Activated CD4-positive, alpha-beta T cell treated with anti-CD3 and anti-CD28 coated beads for 48 hours (primary cell): ENCODE measurements around the gene STKLD1.
"Not testable (repeated sequence)": the region's sequence is repeated elsewhere in the genome, so short reads cannot be mapped to it uniquely, and the experiment has no call there.

Source experiments
- DNase-seq: peaks from one replicate; pipeline ENCODE4 v3.0.0-alpha.2; 2020

STKLD1 gene

DNA sequence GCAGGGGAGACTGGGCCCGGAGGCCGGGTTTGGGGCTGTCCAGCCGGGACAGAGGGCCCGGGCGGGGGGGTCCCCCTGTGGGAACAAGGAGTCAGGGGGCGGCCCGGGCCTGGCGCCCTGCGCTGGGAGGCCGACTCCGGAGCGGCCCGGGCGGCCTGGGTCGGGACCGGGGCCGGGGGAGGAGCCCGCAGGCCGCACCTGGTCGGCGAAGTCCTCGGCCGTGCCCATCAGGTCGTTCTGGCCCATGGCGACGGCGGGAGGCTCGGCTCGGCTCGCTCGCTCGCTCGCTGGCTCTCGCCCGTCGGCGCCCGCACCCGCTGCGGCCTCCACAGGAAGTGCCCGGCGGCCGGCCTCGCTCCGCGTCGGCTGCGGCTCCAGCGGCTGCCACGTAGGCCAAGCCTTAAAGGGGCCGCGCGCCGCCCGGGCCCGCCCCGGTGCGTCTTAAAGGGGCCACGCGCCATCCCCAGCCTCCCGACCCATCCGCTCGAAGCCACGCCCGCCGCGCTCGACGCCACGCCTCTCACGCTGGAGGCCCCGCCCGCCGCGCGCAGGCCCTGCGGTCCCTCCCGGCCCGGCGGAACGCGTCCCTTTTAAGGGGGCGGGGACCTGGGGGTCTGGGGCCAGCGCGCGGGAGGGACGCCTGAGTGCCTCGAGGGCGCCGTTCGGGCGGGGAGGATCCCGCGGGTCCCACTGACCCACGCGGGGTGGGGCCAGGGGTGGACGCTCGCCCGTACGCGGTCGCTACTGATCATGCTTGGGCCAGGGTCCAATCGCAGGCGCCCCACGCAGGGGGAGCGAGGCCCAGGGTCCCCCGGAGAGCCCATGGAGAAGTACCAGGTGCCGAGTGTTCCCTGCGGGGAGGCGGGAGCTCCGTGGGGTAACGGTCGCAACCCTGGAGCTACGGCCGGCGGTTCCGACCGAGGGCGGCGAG is at the start of gene STKLD1, which contains the start of gene SURF4:
Gene STKLD1, plus strand, starts transcription at position 643 of the 931 bp plus-strand sequence. Its CDS starts 108 bp downstream, at position 751.
Gene SURF4, minus strand, starts transcription at position 337 of the 931 bp plus-strand sequence. Its CDS starts 91 bp downstream, at position 246.
- DNase-seq = peak; percentile 97

DNA sequence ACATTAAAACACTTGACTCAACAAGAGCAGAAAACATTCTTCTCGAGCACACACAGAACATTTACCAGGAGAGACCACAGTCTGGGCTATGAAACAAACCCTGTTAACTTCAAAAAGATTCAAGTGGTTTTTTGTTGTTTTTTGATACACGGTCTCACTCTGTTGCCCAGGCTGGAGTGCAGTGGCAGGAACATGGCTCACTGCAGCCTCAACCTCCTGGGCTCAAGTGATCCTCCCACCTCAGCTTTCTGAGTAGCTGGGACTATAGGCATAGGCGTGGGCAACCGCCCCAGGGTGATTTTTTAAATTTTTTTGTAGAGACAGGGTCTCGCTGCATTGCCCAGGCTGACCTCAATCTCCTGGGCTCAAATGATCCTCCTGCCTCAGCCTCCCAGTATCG is 49.1 kb upstream of the STKLD1 start:
- DNase-seq = not testable (repeated sequence)

DNA sequence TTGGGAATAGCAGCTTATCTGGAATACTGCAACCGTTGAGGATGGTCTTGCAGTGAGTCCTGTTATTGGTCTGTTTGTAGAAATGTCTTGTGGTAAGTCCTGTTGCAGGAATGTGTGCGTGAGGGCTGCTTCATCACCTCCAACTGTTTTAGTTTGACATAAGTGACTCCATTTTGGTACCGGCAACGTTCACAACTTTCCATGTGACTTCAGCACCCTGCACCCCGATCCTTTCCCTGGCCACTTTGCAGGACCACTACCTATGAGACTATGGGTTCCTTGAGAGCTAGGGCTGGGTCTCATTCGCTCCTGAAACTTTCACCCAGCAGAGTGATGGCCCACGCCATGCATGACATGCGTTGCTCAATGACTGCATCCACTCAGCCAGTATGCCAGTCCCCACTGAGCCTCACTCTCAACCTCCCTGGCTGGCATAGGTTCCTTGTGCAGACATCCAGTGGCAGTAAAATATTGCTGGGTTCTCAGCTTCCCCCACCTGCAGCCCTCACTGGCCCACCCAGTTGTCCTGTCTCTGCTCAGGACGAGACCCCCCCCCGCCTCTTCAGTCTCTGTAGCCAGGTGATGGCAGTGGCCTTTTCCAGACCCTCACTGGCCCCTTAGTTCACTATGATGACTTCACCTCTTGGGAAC is 48.2 kb upstream of the STKLD1 start:
- DNase-seq = no peak

DNA sequence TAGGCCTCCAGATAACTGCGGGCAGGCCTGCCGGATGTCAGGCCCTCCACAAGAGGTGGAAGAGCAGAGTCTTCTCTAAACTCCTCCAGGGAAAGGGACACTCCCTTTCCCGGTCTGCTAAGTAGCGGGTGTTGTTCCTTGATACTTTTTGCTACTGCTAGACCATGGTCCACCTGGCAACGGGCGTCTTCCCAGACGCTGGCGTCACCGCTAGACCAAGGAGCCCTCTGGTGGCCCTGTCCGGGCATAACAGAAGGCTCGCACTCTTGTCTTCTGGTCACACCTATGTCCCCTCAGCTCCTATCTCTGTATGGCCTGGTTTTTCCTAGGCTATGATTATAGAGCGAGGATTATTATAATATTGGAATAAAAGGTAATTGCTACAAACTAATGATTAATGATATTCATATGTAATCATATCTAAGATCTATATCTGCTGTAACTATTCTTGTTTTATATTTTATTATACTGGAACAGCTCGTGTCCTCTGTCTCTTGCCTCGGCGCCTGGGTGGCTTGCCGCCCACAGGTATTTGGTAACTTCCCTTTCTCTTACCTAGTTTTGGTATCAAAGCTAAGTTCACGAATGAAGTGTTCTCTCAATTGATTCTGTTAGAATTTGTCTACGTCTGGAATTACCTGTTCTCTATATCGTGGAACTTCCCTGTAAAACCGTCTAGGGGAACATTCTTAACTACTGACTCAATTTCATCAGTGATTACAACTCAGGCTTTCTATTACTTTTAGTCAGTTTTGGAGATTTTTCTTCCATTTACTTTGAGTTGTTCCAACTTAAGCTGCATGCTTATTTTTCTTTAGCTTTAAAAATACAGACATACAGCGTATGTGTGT is 46.6 kb upstream of the STKLD1 start:
- DNase-seq = not testable (repeated sequence)

DNA sequence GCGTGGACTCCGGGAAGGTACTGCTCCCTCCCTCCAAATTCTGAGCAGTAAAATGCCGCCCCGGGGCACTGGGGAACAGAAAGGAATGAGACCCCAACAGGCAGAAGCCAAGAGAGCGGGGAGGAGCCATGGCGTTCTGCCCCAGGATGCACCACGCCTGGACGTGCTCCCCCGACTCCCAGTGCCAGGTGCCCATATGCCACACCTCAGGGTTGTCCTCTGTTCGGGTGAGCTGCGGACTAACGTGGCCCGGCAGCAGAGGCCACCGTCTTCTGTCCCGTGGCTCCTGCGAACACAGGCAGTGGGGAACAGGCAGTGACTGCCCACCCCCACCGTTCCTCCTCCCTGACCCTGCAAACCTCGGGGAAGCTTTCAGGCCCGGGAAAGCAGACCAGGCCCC is 44.9 kb upstream of the STKLD1 start:
- DNase-seq = no peak

DNA sequence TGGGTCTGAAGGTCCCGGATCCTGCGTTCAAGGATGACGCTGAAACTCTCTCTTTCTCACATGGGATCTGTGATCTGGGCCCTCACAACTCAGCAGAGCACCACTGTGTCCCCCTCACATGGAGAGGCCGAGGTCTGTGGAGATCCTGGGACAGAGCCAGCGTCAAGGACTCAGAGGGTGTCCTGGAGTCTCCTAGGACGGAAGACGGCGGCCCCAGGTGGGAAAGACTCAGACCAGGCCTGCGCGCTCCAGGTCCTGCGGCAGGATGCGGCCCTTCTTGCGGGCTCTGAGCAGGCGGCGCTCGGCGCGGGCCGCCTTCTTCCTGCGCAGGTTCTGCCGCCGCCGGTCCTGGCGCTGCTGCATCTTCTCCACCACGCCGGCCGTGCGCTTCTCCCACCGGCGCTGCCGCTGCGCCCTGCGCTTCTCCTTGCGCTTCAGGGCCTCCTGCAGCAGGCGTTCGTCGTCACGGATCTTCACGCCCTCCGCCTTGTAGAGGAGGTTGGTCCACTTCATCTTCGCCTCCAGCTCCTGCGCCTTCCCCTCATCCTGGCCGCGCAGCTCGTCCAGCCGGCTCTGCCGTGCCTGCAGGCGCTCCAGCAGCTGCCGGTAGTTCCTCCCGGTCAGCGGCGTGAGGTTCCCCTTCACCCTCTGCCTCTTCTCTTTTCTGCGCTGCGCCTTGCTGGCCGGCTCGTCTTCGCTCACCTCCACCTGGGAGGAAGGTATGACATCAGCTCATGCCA is 44.4 kb upstream of the STKLD1 start:
- DNase-seq = no peak

DNA sequence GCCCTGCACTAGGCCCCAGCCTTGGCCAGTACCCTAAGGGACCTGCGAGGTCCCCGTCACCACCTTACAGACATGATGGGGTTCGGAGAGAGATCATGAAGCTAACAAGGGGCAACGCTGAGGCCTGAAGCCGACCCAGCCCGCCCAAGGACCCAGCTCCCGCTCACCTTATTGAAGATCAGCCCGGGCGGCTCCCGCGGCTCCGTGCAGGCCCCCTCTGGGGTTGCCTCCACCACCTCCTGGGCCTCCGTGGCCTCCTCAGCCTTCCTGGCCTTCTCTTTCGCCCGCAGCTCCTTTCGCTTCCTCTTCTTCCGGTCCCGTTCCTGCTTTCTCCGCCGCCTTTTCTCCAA is 43.8 kb upstream of the STKLD1 start:
- DNase-seq = no peak

DNA sequence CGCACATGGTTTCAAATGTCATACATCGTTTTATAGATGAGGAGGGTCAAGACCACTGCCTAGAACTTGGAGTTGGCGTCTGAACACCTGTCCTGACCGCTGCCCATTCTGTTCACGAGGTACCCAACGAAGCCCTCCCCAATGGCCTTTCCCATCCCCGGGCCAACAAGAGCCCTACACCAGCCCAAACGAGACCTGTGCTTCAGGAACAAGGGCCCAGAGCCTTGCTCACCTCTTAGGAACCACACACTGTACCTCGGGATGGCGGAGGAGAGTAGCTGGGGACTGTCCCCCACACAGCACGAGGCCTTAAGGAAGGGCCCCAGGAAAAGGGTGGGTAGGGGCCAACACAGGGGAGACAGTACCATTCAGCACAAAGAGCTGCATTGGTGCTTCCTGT is 43.2 kb upstream of the STKLD1 start:
- DNase-seq = no peak

DNA sequence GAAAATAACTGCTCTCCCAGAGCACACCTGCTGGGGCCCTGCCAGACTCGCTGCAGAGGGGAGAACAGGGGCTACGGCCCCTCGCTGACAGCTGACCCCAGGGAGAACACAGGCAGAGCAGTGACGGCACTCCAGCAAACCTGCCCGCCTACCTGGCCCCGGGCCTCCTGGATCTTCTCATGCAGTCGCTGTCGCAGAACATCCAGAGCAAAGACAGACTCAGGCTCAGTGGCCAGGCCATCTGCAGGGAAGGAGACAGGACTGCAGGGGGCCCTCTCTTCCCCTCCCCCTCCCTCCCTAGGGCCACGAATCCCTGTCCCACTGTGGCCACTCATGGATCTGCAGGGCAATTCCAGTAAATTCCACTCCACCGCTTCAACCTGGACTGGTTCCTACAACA is 42.6 kb upstream of the STKLD1 start:
- no peak for DNase-seq

DNA sequence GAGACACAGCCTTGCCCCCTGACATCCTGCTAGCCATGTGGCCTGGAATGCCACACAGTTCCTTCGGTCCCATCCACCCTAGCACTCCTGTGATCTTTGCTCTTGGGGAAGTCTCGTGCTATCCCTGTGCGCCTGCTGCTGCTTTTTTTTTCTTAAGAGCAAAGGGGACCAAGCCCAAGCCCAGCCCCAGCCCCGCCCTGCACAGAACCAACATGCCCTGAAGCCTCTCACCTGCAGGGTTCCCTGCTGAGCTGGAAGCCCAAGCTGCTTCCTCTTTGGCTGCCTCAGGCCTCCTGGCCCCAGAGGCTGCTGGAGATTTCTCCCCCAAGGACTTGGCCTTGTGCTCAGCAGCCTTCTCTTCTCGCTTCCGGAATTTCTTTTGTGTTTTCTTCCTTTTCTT is 42.0 kb upstream of the STKLD1 start:
- no peak for DNase-seq

DNA sequence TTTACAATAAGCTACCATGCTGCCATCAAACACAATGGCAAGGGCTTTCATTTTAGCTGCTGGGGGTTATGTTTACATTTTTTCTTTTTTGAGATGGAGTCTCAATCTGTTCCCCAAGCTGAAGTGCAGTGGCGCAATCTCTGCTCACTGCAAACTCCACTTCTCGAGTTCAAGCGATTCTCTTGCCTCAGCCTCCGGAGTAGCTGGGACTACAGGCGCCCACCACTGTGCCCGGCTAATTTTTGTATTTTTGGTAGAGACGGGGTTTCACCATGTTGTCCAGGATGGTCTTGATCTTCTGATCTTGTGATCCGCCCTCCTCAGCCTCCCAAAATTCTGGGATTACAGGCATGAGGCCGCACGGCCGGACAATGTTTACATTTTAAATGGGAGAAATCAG is 41.3 kb upstream of the STKLD1 start:
- DNase-seq = not testable (repeated sequence)

DNA sequence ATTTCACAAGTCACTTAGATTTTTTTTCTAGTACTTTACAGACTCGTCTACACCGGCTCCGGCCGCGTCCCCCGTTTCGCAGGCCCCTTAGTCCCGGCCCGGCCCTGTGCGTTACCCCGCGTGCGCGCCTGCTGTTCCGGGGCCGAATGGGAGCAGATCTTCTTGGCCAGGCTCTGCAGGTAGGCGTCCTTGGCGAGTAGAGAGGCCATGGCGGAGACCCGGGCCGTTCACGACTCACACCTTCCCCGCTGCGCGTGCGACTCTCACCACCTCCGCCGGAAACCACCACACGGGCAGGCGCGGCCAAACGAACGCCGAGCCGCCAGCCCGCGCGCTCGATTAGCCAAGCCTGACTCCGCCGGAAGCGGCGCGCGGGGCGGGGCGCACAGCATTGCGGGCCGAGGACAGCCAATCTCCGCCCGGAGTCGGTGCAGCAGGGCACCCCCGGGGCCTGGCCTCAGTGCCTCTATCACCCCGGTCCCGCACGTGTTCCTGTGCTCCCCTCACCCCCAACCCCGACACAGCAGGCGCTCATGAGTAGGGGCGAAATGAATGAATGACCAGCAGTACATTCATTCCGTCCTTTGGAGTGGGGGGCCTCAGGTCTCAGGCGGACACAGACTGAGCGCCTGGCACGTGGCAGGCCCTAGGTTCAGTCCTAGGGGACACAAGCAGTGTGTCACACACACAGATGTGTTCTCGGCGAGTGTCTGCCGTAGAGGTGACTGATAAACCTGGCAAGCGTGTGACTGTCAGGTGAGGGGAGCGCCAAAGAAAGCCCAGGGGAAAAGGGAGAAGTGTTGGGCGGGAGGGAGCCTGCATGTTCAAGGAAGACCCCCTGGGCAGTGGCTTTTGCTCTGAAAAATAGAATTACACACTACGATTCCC is 40.0 kb upstream of the STKLD1 start, which contains the start of gene SURF6:
Gene SURF6, minus strand, starts transcription at position 265 of the 888 bp plus-strand sequence. Its CDS starts 56 bp downstream, at position 209.
- DNase-seq = peak; percentile 97

DNA sequence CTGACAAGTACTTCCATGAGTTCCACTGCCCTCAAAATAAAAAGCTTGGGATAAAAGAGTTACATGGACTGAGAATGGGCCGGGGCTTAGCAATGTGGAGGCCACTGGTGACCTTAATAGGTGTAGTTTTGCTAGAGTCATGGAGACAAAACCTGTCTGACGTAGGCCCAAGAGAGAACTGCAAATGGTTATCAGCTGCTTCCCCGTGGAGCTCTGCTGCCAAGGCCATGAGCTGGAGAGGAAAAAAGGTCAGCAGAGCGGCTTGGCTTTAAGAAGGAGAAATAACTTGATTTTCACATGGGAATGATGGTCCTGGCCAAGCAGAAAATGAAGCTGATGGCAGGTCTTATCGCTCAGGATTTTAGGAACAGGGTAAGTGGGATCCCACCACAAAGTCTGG is 36.5 kb upstream of the STKLD1 start:
- no peak for DNase-seq

DNA sequence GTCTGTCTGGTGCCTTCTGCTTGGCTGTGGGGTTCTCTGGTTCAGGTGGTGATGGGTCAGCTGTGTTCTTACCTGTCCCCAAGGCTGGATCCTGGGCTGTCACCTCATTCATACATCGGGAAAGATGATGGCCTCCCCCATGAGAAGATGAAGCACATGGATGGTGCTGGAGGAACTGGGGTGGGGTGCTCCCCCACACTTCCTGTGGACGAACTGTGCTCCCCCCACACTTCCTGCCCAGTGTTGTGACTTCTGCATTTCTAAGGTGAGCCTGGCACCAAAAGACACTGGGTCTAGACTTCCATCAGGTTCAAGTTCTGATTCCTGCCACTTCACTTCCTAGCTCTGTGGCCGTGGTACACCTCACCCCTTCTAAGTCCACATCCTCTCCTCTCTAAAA is 35.9 kb upstream of the STKLD1 start:
- DNase-seq = no peak

DNA sequence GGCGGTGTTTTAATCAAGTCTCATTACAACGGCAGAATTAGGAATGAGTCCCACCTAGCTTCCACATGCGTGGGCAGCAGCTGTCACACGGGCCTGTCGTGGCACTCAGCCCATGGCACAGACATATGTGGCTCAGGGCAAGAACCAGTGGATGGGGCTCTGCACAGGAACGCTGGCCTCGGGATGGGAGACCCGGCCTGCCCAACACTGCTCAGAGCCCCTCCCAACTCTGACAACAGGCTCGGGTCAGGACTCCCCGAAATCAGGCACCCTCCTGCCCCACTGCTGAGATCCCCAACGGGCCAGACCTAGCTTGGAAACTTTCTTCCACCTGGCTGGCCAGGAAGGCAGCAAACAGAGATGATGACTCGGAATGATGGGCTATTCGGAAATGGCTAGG is 35.2 kb upstream of the STKLD1 start:
- no peak for DNase-seq

DNA sequence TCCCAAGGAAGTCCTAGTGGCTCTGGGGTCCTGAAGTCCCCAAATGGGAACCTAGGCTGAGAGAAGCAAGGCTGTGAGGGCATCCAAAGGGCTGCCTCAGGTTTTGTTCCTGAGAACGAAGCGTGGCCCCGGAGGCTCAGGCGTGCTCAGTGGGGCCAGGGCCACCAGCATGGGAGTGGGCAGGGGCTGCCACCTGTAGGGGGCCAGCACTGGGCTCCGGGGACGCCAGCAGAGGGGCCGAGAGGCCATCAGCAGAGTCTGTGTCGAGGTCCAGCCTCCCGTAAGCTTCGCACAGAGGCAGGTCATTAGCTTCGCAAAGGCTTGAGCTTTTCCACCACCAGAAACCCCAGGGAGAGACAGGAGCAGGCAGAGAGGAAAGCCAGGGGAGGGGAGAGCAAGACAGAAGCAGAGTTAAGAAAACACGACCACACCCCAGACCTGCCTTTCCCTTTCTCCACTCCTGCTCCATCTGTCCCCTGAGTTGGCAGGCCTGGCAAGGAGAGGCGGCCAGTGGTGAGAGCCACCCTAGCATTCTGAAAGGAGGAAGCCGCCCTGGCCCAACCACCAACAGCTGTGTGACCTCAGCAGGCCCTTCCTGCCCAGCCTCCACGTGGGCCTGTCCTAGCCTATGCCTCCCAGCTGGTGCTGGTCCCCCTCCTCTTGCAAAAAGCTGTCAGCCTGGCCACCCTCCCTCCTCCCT is 34.6 kb upstream of the STKLD1 start:
- DNase-seq = no peak

DNA sequence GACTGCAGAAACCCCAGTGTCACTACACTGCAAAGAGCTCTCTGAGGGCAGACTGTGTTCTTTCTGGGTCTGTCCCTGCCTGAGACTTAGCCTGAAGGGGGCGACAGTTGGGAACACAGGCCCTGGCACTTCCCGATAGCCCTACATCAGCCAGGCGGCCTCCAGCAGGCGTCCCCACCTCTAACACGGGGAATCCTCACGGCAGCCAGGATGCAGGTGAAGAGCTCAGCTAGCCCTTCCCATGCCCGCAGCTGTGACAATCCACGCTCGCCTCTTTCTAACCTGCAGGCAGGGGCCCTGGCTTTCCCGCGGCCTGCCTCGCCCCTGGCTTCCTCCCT is 34.1 kb upstream of the STKLD1 start:
- DNase-seq = no peak

DNA sequence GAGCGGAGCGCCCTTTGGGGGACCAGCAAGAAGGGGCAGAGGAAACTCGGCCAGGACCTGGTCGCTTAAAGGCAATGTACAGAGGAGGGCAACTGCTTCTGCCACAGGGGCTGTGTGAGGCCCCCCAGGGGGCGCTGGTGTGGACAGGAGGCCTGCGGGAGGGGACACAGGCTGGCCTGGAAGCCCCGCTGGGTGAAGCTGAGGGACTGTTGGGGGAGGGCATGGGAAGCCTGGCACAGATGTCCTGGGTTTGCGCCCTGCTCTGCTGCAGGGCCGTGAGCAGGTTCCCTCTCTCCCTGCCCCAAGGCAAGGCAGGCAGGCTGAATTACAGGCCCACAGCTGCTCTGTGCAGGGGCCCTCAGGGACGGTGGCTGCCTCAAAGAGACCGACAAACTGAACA is 33.6 kb upstream of the STKLD1 start:
- DNase-seq = no peak

DNA sequence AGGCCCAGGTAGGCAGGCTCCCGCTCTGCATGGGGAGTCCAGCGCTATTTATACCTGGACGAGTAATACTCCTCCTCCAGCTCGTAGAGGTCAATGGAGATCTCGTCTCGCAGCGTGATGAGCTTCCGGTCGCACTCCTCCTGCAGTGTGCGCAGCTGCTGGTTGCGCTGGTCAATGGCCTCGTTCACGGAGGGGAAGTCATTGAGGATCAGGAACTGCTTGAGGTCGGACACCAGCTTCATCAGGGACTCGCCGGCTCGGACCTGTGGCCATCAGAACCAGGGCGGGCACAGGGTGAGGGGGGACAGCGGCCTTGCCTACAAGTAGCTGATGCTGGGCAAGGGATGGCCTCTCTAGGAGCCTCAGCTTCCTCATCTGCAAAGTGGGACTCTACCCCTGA is 32.1 kb upstream of the STKLD1 start:
- DNase-seq = no peak

DNA sequence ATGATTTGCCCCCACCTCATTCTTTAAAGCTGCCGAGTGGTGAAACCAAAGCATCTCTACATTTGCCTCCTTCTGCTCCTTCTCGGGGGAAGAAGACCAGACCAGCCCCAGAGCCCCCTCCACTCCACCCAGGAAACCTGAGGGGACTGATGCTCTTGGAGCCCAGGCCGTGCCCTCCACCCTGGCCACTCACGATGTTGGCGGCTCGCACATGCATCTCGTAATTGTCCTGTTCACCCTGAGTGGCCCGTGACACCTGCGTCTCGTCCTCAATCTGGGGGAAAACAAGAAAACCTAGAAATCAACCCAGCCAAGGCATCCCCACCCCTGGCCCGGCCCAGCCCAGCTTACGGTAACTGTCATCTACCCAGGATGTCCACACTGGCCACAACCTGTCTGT is 31.2 kb upstream of the STKLD1 start:
- DNase-seq = no peak

DNA sequence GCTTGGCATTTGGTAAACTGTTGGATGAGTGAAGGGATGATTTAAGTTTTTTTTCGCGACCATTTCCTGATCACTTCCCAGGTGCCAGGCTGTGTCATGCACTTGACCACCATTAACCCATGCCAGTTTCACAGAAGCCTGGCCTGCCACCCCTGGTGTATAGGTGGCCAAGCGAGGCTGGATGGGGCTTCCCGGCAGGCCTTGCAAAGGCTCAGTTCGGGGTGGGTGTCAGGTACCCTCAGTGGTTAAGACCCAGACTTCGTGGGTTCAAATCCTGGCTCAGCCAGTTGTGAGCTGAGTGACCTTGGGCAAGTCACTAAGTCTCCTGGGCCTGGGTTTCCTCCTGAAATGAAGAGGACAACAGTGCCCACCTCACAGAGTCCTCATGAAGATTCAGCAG is 30.6 kb upstream of the STKLD1 start:
- no peak for DNase-seq
